HCT116 (cell line): ENCODE data around the gene COTL1. TPM values are rescaled to one million over a fixed set of nuclear protein-coding genes. Genes with fewer than 3 reads are reported as not detected.

Source experiments
- total RNA-seq: library from RNA; stranded (reverse); gene quantifications from one replicate; pipeline ENCODE4 v1.2.1, GENCODE V29; 2021; ENCODE audit not compliant: unreplicated experiment

COTL1 gene
- total RNA-seq, 1 experiment from 2014 or later = 276 TPM

Other genes with a start within 250 kb of the COTL1 start
- 20.3 TPM for gene ATP2C2, start 249.5 kb downstream of the COTL1 start, total RNA-seq
- gene MEAK7, start 113.4 kb downstream of the COTL1 start, total RNA-seq = 32.2 TPM
- gene KLHL36, start 30.4 kb upstream of the COTL1 start, total RNA-seq = 79.0 TPM
- gene USP10, start 81.9 kb upstream of the COTL1 start, total RNA-seq = 175 TPM
- 4.6 TPM for gene CRISPLD2, start 201.9 kb upstream of the COTL1 start, total RNA-seq